Mucosa of descending colon (tissue), 3 donors: ENCODE results near the gene AP4B1. TPM values are rescaled to one million over a fixed set of nuclear protein-coding genes. Genes with fewer than 3 reads are reported as not detected.

ENCODE experiments used
- ATAC-seq: fragments of 200-7000 bp; cut with Tn5 transposase; one replicate; pipeline ENCODE4 v1.9.1; 2020; ENCODE audit warnings: mild to moderate bottlenecking, moderate library complexity
- DNase-seq, 3 donors: peaks; one replicate each; pipeline ENCODE4 v3.0.0-alpha.2; 2020
- H3K36me3 ChIP-seq: fragments of 200-600 bp; one replicate; pipeline ENCODE4 v1.8.0; 2021; ENCODE audit warnings: low read depth, mild to moderate bottlenecking
- H3K4me1 ChIP-seq: fragments of 200-600 bp; one replicate; pipeline ENCODE4 v1.8.0; 2021; ENCODE audit warnings: low read depth, mild to moderate bottlenecking
- H3K4me3 ChIP-seq: fragments of 200-600 bp; one replicate; pipeline ENCODE4 v1.8.0; 2021; ENCODE audit warnings: mild to moderate bottlenecking
- H3K9me3 ChIP-seq: fragments of 200-600 bp; one replicate; pipeline ENCODE4 v1.8.0; 2021; ENCODE audit warnings: mild to moderate bottlenecking
- CTCF ChIP-seq: fragments of 200-600 bp; IDR thresholded peaks from one replicate; pipeline ENCODE4 v1.8.0; 2022; ENCODE audit warnings: antibody characterized with exemption, mild to moderate bottlenecking
- intact Hi-C, 2 donors: fragments of 100-400 bp; cut with DNase I in 1 of 2; cut with micrococcal nuclease in 1 of 2; formaldehyde crosslinking; loops; one replicate each; pipeline versions ENCODE4 v1.11.0 to v1.11.1; 2022; cut with DNase I, micrococcal nuclease
- total RNA-seq, 3 donors: library from RNA; stranded (reverse); fragmentation: NEBNext Ultra II Directional in 2 of 3; extraction: Animal tissue kit (Norgen Biotek cat#: 25700) in 2 of 3; gene quantifications; one replicate each; pipeline versions ENCODE4 v1.2.1 to v1.2.4, GENCODE V29; 2021 to 2023
- donor health status: DM: no; HTN: no; CAD: no; lungs with moderate emphysema.
- donor health status: DM: no; HTN: no; CAD: no.
- donor health status: DM: no; HTN: yes; CAD: no.

Gene AP4B1
- total RNA-seq, 3 donors from 2014 or later, result 26.6 to 40.0 (median 28.7) TPM

- intact Hi-C loops, result no loop called here
- no peak for TF ChIP-seq CTCF
- H3K36me3 ChIP-seq, result no peaks in the 10 kb centered on the region
- H3K4me3 ChIP-seq, result no peak overlapping the region
- no peak for DNase-seq
- H3K4me1 ChIP-seq, result no peaks in the 10 kb centered on the region
- ATAC-seq, result no peak
- no peaks in the 10 kb centered on the region for H3K9me3 ChIP-seq
Measured at GRCh38 chr1:113861641-113862040, 43.0 kb downstream of the AP4B1 start.

GRCh38 chr1:113860891-113861290 is 43.7 kb downstream of the AP4B1 start:
- no peak for DNase-seq
- Histone ChIP-seq H3K36me3 (no peaks in the 10 kb centered on the region), H3K4me3 (no peak overlapping the region), H3K4me1 (no peaks in the 10 kb centered on the region), H3K9me3 (no peaks in the 10 kb centered on the region)
- intact Hi-C loops, result no loop called here
- no peak for ATAC-seq
- no peak for TF ChIP-seq CTCF

GRCh38 chr1:113859478-113860175 is 45.0 kb downstream of the AP4B1 start:
- intact Hi-C loops, result no loop called here
- H3K36me3 ChIP-seq, result no peaks in the 10 kb centered on the region
- H3K4me1 ChIP-seq, result no peaks in the 10 kb centered on the region
- no peaks in the 10 kb centered on the region for H3K9me3 ChIP-seq
- no peak overlapping the region for H3K4me3 ChIP-seq
- ATAC-seq (peak; percentile 67), DNase-seq (no peak)
- no peak for TF ChIP-seq CTCF

- Histone ChIP-seq H3K4me1 (no peaks in the 10 kb centered on the region), H3K4me3 (no peak overlapping the region), H3K36me3 (no peaks in the 10 kb centered on the region), H3K9me3 (no peaks in the 10 kb centered on the region)
- DNase-seq (no peak), ATAC-seq (no peak)
- intact Hi-C loops, result no loop called here
- TF ChIP-seq CTCF, result no peak
Measured at GRCh38 chr1:113858982-113859381, 45.6 kb downstream of the AP4B1 start.

- ATAC-seq (peak; percentile 45), DNase-seq (no peak)
- no peaks in the 10 kb centered on the region for H3K4me1 ChIP-seq
- no peak overlapping the region for H3K4me3 ChIP-seq
- TF ChIP-seq CTCF, result no peak
- intact Hi-C loops, result no loop called here
- no peaks in the 10 kb centered on the region for H3K36me3 ChIP-seq
- H3K9me3 ChIP-seq, result no peaks in the 10 kb centered on the region
Measured at GRCh38 chr1:113858418-113858817, 46.2 kb downstream of the AP4B1 start.

GRCh38 chr1:113857776-113858175 is 46.8 kb downstream of the AP4B1 start:
- ATAC-seq (no peak), DNase-seq (no peak)
- H3K9me3 ChIP-seq, result no peaks in the 10 kb centered on the region
- no peaks in the 10 kb centered on the region for H3K36me3 ChIP-seq
- intact Hi-C loops, result no loop called here
- TF ChIP-seq CTCF, result no peak
- H3K4me3 ChIP-seq, result no peak overlapping the region
- H3K4me1 ChIP-seq, result no peaks in the 10 kb centered on the region
